Right kidney (tissue), 1 donor: ENCODE data around the gene PDLIM1.
"Not testable (repeated sequence)": the region's sequence is repeated elsewhere in the genome, so short reads cannot be mapped to it uniquely, and the experiment has no call there.

Experiments used
- DNase-seq: peaks from one replicate; pipeline ENCODE4 v3.0.0-alpha.2; 2016

PDLIM1 gene

DNA sequence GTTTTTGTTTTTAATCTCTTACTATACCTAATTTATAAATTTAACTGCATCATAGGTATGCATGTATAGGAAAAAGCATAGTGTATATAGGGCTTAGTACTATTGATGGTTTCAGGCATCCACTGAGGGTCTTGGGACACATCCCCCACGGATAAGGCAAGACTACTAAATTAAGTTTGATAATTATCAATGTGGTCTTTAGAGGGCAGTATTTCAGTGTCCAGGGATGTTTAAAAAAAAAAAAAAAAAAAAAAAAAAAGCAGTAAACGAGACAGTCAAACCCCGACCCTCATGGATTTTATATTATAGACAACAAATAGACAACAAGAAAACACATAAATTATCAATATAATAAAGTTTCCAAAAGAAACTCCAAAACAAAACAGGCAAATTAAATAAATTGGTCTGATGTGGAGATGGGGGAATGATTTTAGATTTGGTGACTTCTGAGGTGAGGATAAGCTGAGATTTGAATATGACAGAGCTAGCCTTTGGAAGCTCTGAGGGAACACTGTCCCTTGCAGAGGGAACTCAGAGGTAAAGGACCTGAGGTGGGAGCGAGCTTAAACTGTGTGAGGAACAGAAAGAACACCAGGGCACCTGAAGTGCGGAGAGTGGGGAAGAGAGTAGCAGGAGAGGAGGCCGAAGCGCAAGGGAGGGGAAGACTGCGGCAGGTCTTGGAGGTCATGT lies 82.0 kb downstream of the PDLIM1 start:
- DNase-seq, result peak; percentile 10

- DNase-seq, result not testable (repeated sequence)
Observed at GRCh38 chr10:95202865-95203264, 87.9 kb downstream of the PDLIM1 start.

DNA sequence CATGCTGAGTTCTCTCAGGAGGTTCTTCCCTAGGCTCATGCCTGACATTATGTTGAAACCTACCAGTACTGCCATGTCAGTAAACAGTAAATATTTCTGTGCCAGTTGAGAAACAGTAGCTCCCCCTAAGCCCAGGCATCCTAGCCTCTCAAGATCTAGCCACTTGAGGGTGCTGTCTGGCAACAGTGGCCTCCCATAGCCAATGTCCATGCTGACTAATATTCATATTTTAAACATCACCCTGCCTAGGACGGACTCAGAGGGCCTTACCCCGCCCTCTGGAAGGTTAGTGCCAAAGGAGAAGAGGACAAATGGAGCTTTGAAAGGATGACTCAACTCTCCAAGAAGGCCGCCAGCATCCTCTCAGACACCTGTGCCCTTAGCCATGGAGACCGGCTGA lies 89.1 kb downstream of the PDLIM1 start:
- no peak for DNase-seq

DNA sequence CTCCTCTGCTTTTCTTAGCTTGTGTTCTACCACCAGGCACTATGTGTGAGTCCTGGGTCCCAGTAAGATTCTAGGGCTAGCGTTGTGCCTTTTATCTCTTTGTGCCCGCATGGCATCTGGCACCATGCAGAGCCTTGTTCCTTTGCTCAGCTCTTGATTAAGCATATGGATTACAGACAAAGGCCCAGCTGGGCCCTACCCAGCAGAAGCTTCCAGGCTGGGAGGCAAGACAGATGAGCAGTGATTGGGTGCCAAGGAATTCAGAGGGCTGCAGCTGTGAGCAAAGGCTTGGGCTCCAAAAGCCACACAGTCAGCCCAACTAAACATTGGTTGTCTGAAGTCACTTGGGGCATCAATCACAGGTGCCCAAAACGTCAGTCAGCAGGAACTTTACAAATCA lies 94.8 kb downstream of the PDLIM1 start:
- DNase-seq, result no peak

DNA sequence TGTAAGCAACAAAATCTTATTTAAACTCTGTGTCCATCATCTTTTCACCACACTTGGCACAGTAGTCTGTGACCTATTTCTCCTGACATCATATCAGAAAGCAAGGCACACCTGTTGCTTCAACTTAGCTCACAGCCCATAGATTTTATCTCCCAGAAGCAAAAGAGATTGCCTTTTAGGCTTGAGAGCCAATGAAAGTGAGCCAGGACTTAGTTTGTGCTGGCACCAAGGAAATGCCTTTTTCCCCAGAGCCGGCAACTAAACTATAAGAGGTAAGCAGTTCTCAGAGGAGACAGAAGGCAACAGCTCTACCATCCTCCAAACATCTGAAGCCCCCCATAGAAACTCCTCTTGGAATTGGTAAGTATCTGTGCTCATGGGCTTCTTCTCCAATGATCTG lies 96.9 kb downstream of the PDLIM1 start, which contains the start of gene ACSM6:
TSS of gene ACSM6 (plus strand) at position 295 of the 400 bp plus-strand sequence. CDS start 248 bp downstream, outside the sequence.
- no peak for DNase-seq

GRCh38 chr10:95188593-95188992 lies 102.2 kb downstream of the PDLIM1 start:
- DNase-seq, result no peak

- no peak for DNase-seq
Observed at GRCh38 chr10:95187617-95188016, 103.2 kb downstream of the PDLIM1 start.
